Activated CD4-positive, CD25-positive, alpha-beta regulatory T cell (primary cell): ENCODE results near the gene PRODH2.
"Not testable (repeated sequence)": the region's sequence is repeated elsewhere in the genome, so short reads cannot be mapped to it uniquely, and the experiment has no call there.

Source experiments
- DNase-seq, 4 experiments: peaks; one replicate each; lab custom pipeline; 2025; lab: John Stamatoyannopoulos, UW

The PRODH2 gene

GRCh38 chr19:35796645-35797542 lies 15.8 kb downstream of the PRODH2 start:
- no peak for DNase-seq

- not testable (repeated sequence) for DNase-seq
Observed at GRCh38 chr19:35795564-35795963, 17.1 kb downstream of the PRODH2 start.

GRCh38 chr19:35793381-35794165 lies 19.1 kb downstream of the PRODH2 start:
- DNase-seq = no peak

GRCh38 chr19:35792888-35793287 lies 19.8 kb downstream of the PRODH2 start:
- DNase-seq = no peak

- DNase-seq = no peak
Observed at GRCh38 chr19:35792312-35792711, 20.3 kb downstream of the PRODH2 start.

- DNase-seq = no peak
Observed at GRCh38 chr19:35791814-35792279, 20.8 kb downstream of the PRODH2 start.

GRCh38 chr19:35790981-35791813 lies 21.4 kb downstream of the PRODH2 start:
- no peak for DNase-seq

- DNase-seq = no peak
Observed at GRCh38 chr19:35789978-35790944, 22.4 kb downstream of the PRODH2 start.

- DNase-seq = no peak
Observed at GRCh38 chr19:35789195-35789977, 23.3 kb downstream of the PRODH2 start.

GRCh38 chr19:35788205-35788960 lies 24.3 kb downstream of the PRODH2 start:
- no peak for DNase-seq

GRCh38 chr19:35787227-35787799 lies 25.3 kb downstream of the PRODH2 start:
- DNase-seq = no peak

GRCh38 chr19:35786299-35787160 lies 26.1 kb downstream of the PRODH2 start:
- no peak for DNase-seq

- no peak for DNase-seq
Observed at GRCh38 chr19:35785339-35785627, 27.4 kb downstream of the PRODH2 start.

GRCh38 chr19:35784503-35785338 lies 27.9 kb downstream of the PRODH2 start:
- DNase-seq = no peak

GRCh38 chr19:35783469-35784434 lies 28.9 kb downstream of the PRODH2 start:
- DNase-seq = no peak

- DNase-seq = no peak
Observed at GRCh38 chr19:35782589-35782988, 30.1 kb downstream of the PRODH2 start.
